Stimulated activated naive CD4-positive, alpha-beta T cell treated with Interleukin-2 at 50 U/mL for 16 hours (primary cell): Measurements from ENCODE around the gene CSHL1.

ENCODE experiments used
- DNase-seq: peaks from one replicate; lab custom pipeline; 2025; lab: John Stamatoyannopoulos, UW

The CSHL1 gene

DNA sequence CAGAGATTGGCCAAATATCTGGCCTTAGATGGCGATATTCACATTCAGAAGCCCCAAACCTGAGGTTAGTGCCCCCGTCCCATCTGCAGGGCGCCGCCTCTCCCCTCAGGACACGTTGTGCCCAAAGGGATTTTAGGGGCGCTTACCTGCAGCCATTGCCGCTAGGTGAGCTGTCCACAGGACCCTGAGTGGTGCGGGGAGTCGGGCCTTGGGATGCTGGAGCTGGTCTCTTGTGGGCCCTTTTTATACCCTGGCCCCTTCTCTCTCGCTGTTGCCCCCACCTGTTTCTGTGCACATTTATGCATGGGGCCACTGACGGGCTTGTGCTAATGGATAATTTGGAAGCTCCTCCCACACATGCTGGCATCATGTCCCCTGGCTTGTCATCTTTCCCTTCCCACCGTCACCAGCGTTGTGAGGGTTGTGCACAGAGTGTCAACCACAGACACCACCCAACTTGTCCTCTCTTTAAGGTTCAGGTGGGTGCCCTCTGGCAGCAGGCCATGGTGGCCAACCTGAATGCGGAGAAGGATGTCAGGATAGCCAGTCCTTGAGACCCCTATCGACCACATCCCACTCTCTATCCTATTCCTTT lies at the start of gene CSHL1:
TSS of gene CSHL1 (minus strand) at position 218 of the 595 bp plus-strand sequence. CDS start at position 156, 62 bp downstream.
- no peak for DNase-seq

DNA sequence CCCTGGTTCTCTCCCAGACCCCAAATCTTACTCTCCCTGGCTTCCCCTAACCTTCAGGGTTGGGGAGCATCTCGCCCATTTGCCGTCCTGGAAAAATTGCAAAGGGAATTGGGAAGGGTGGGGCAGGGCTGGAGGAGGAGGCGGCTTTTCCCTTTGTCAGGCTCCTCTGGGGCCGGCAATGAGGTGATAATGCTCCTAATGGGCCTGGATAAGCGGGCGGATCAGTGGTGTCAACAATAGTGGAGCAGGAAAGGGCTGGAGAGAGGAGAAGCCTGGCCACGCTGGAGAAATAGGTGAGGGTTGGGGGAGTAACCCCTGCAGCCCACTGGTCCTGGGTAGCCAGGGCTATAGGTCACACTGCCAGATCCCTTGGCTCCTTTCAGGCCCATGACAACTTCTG lies 49.4 kb upstream of the CSHL1 start:
- no peak for DNase-seq

DNA sequence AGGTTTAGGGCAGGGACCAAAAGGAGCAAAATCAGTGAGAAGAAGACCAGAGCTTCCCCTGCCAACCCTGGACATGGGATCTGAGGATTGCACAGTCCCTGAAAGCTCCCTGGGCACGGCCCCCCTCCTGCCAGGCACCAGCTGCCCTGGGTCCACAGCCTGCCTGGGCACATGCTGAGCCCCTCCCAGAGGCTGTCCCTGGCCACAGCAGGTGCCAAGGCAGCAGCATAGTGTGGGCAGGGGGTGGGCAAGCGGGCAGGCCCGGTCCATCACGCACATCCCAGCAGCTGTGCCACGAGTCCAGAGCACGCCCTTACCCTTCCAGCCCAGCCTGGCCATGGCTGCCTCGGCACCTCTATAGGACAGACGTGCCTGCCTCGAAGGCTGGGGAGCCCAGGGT lies 48.9 kb upstream of the CSHL1 start:
- DNase-seq = no peak

DNA sequence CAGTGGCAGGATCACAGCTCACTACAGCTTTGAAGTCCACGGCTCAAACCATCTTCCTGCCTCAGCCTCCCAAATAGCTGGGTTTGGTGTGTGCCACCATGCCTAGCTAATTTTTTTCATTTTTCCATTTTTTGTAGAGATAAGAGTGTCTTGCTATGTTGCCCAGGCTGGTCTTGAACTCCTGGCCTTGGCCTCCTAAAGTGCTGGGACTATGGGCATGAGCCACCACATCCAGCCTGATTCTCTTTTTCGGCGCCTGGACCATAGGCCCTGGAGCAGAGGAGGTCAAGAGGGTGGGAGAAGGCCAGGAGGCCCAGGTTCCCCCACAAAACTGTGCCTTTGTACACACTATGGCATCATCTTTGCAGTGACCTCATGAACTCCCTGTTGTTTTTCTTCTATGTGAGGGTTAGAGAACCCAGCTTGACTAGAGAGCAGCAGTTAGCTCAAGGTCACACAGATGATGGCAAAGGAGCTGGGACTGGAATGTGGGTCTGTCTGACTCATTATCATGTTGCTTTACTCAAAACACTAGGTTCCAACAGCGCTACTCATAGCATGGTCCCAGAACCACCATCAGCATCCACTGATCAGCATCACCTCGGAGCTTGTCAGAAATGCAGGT lies 45.4 kb upstream of the CSHL1 start:
- DNase-seq = no peak

DNA sequence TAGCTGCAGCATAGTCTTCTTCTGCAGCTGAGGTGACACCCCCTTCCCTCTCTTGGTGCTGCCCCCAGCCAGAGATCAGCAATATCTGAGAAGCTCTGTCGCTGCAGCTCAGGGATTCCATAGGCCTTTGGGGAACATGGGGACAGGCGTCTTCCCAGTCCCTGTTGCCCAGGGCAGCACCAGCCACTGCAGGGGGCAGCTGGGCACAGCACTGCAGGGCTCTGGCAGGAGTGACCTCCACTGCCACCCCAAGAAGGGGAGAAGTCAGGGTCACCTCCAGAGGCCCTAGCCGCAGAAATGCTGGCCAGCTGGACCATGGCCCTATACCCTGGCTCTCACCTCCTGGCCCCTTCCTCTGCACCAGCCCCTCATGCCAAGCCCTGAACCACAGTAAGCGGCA lies 44.7 kb upstream of the CSHL1 start:
- DNase-seq = no peak

DNA sequence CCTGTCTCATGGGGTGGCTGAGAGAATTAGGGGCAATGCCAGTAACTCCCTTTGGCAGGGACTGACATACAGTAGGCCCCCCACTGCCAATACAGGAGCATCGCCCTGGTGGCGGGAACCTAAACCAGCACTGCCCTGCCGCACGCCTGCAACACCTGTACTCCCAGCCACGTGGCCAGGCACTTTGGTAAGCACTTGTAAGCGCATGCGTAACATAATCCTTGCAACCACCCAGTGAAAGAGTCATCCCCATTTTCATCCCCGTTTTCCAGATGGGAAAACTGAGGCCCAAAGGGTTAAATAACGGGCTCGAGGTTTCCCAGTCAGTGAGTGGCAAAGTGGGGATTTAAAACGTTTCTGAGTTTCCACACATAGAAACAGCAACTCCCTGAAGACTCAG lies 44.2 kb upstream of the CSHL1 start:
- no peak for DNase-seq

DNA sequence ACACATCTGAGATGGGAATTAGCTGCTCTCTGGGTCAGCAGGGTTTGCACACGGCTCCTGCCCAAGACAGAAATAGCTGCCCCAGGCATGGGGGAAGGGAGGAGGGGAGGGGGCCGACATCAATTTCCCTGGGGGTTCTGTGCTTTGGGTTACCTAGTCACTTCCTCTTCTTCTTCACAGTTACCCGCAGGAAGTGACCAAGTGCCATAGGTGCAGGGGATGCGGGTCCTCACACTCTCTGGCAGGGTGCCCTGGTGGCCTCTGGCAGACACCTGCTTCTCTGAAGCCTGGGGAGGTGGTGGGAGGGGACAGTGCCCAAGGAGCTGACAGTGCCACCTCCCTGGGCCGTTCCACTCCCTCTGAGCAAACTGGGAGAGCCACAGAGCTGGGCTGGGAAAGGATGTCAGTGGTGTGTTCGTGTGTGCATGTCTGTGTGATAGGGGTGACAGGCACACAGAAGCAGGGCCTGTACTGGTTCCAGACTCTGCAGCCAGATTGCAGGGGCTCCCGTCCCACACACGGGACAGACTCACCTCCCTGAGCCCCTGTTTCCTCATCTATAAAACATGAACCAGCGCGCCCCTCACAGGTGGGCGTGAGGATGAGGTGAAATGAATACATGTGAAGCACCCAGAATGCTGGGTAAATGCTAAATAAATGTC lies 43.5 kb upstream of the CSHL1 start:
- DNase-seq = no peak

DNA sequence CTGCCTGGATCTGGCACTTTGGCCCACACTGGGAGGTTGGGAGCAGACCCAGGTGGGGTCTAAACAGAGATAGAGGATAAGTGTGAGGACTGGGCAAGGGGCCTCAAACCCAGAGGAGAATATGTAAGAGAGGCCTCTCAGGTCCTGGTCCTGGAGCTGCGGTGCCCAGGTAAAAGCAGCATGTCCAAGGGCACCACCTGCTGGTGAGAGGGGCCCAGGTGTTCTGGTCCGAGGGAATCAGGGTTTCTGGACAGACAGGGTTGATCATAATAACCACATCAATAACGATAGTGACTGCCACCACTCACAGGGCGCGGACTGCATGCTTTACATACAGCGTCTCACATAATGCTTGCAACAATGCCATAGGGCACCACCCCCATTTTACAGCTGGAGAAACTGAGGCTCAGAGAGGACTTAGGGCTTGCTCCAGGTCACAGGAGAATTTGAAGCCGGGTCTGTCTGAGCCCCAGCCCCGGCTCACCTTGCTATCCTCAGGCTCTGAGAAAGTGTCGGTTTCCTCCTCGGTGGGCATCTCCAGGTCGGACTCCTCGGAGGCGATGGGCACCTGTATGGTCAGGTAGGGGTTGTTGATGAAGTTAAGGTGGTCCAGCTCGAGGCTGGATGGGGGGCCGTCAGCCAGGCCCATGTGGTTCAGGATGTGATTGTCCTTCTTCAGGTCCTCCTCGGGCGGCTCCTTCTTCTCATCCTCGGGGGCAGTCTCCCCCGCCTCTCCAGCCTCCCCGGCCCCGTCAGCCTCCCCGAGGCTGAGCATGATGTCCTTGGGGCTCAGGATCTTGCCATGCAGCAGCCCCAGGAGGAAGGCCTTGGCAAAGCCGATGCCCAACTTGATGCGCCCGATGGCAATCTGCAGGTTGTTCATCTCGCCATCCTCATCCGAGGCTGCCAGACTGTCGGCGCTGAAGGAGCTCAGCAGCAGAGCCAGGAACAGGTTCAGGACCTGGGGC lies 40.2 kb upstream of the CSHL1 start:
- peak; percentile 17 for DNase-seq

DNA sequence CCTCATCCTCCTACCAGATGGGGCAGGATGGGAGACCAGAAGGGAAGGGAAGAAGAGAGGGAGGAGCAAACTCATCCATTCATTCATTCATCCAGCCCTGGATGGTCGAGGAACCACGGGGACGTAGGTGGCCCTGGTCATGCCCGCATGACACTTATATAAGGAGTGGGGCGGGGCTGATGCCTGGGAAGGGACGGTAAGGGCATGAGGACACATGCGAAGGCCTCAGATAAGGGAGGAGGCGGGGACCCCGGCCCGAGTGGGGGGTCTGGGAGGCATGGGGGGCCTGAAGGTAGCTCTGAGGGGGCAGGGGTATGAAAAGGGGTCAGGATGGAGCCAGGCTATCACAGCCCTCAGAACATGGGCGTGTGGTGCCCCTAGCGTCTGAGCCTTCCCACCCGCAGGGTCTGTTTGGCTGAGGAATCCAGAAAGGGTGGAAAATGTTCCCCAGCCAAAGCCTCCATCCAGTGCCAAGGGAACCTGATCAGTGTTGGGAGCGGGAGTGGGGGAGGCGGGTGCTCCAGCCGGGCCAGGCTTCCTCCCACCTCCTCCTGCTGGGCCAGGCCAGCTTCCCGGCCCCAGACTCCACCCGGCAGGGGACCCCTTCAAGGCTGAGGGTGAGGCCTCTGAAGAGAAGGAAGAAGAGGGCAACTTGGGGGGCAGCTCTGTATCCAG lies 38.7 kb upstream of the CSHL1 start:
- no peak for DNase-seq

DNA sequence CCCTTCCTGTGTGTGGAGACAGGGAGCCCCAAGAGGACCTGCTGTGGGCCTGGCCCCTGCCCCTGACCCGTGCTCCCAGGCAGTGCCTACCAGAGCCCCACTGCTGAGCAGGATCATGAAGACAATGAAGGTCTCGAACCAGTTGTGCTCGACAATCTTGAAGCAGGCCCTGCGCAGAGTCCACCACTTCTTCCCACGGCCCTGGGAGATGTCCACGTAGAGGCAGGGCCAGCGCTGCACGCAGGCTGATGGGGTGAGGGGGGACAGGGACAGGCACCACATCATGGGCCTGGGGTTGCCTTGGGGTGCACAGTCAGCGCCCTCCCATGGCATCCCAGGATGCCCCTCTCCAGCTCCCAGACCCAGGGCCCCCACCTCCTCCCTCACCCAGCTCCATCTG lies 37.5 kb upstream of the CSHL1 start:
- DNase-seq = no peak

DNA sequence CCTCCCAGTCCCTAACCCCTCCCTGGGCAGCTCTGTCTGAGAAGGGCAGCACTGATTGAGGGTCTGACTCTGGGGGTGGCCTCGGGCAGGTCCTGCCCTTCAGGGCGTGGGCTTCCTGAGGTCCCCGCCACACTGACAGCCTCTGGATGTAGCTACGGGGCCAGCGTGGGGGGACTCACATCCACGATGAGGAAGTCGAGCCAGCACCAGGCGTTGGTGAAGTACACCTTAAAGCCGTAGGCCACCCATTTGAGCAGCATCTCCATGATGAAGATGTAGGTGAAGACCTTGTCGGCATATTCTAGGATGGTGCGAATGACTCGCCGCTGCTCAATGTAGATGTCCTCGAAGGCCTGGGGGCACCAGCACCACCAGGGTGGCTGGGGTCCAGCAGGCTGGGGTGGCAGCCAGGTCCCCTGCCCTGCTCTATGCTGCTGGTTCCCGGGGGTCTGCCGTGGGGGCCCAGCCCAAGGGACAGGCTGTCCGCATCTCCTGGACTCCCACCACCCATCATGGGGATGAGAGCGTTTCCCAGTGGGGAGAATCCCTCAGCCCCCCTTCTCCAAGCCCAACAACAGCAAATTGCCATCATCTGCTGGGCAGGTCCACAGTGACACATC lies 36.8 kb upstream of the CSHL1 start:
- DNase-seq = no peak

DNA sequence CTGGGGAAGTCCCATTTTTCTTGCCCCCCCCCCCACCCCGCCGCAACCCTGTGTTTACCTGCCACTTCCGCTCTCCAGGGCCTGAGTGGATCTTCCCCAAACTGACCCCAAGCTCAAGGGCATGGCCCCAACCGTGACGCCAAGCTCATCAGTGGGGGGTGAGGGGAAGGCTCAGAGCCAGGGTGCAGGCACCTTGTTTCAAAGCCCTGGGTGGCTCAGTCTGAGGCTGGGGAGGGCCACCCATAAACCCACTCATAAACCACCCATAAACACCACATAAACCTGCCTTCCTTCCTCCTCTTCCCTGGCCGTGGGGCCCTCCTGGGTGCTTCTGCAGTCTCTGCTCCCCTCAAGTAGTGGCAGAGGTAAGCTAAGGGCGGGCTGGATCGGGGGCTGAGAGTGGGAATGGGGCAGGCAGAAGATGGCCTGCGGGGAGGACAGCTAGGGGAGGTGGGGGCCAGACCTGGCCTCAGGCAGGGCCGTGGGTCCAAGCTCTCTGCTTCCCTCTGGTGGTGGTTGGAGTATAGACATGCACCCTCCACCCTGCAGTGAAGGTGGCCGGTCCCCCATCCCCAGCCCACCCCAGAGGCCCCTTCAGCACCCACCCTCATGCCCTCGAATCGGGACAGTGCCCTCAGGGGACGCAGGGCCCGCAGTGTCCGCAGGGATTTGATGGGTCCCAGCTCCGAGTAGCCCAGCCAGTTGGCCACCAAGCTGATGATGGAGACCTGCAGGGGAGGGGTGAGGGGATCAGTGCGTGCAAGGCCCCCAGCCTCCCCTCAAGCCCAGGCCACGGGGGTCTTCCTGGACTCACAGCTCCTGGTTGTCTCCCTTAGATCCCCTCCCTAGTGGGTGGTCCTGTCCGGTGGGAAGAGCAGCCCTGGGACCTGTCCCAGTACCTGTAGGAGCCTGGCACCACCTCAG lies 35.6 kb upstream of the CSHL1 start:
- DNase-seq = peak; percentile 46

DNA sequence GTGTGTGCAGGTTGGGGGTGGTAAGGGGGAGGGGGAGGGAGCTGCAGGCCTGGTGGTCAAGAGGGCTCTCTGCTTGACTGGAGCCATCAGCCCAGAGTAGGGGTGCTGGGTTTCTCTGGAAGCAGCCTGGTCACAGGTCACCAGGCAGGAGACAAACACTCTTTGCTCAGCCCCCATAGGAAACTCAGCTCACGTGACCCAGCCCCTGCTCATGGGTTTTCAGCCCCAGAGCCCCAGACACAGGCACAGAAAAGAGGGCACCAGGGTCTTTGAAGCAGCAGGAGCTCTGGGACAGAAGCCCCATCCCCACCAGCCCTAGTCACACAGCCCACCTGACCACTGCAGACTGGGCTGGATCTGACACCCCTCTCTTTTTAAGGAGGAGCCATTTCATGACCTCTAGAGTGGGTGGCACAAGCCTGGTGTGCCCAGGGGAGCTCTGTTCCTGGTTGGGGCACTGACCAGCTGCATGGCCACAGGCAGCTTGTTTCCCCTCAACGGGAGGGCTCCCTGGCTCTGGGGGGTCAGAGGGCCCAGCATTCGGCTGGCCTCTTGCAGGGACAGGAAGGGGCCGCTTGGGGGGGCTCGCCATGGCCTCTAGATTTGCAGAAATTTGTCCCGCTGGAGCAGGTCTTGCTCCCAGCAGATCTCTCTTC lies 34.9 kb upstream of the CSHL1 start:
- no peak for DNase-seq

DNA sequence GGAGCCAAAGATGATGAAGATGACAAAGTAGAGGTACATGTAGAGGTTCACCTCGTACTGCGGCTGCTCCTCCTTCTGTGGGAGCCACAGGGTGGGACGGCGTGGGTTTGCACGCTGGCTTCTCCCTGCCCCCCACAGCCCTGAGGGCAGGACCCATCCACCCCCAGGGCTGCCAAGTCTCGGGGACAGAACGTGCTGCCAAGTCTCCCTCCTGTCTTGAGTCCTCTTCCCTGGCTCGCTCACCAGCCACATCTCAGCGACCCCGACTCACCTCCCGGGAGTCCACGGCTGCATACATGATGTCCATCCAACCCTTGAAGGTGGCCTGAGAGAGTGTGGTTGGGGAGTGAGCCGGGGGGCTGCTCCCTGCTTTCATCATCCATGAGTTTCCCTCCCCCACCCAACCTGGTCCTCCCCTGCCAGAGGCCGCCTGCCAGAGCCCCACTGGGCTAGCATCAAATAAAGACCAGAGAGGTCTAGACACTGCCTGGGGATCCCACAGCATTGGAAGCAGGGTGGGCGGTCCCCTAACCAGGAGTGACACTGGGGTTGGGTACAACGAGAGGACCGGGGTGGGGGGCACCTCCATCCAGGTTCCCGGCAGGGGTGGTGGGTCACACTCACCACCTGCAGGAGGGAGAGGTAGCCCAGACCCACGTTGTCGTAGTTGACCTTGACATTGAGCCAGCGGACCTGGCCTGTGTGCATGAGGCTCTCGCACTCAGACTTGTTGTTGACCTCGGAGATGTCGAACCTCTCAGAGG lies 33.9 kb upstream of the CSHL1 start:
- no peak for DNase-seq

DNA sequence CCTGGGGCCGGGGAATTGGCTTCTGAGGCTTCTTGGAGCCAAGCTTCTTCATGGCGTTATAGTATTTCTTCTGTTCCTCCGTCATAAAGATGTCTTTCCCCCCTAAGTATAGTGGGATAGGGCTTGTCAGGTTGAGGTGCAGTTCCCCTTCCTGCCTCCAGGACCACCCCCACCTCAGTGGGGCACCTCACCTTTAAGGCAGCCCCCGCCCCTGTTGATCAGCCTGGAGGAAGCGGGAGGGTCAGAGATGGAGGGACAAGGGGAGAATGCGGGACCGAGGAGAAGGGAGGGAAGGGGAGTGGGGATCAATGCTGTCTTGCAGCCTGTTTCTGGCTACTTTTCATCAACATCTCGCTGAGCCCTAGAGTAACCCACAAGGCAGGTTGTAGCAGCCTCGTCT lies 32.7 kb upstream of the CSHL1 start:
- no peak for DNase-seq

DNA sequence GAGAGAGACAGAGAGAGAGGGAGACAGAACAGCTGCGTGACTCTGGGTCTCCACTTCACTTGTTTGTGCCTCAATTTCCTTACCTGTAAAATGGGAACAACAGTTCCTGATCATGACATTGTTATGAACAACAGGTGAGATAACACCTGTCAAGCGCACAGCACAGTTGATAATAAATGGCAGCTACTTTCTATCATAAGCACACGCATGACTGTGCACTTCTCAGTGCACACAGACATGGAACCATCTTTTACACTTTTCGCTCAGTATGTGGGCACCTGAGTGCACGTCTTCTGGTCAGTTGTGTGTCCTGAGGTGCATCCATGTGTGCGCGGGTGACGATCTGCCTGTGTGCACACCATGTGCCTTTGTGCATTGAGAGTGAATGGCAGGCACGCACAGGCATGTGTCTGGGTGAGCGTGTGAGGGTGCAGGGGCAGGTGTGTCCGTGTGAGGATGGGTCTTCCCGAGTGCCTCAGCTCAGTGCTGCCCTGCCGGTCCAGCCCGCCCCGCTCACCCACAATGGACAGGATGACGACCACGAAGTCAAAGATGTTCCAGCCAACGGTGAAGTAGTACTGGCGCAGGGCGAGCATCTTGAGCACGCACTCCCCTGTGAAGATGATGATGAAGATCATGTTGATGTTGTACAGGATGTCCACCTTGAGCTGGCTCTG lies 31.4 kb upstream of the CSHL1 start:
- DNase-seq = no peak

DNA sequence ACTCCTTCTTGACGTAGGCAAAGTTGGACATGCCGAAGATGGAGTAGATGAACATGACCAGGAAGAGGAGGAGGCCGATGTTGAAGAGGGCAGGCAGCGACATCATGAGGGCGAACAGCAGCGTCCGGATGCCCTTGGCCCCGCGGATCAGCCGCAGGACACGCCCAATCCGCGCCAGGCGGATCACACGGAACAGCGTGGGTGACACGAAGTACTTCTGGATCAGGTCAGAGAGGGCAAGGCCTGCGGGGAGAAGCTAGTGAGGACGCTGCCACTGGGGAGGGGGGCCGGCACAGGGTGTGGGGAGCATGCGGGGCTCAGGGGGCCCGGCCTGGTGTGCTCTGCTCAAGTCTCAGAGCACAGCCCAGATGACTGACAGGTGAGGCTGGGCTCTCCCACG lies 30.7 kb upstream of the CSHL1 start:
- DNase-seq = no peak

DNA sequence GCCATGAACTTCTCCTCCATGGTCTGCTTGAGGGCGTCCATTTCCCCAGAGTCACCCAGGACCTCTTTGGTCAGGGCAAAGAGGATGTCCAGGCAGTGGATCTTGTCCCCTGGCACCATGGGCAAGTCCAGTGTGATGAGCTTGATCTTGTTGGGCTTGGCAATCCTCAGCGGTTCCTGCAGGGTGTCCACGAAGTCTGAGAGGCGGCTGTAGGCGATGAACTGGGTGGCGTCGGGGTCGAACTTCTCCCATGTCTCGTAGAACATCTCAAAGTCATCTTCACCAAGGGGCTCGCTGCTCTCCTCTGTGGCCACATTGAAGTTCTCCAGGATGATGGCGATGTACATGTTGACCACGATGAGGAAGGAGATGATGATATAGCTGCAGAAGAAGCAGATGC lies 30.1 kb upstream of the CSHL1 start:
- DNase-seq = no peak

DNA sequence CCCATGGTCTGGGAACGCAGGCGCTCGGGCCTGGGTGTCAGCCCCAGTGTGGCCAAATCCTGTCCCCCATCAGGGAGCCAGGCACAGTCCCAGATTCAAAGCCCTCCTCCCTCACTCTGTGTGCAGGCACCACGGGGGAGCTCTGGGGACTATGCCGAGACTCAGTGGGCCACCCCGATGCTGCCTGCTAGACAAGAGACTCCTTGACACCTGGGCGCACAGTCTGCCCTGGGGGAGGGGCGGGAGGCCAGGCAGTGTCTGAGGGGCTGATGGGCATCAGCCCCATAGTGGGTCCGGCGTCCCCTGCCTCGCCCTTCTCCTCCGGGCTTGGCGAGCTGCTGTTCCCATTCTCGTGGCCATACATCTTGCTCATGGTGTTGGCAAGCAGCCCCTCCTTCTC lies 29.5 kb upstream of the CSHL1 start:
- DNase-seq = no peak
